ENCODE results near the gene ADAMTS16.

DNA sequence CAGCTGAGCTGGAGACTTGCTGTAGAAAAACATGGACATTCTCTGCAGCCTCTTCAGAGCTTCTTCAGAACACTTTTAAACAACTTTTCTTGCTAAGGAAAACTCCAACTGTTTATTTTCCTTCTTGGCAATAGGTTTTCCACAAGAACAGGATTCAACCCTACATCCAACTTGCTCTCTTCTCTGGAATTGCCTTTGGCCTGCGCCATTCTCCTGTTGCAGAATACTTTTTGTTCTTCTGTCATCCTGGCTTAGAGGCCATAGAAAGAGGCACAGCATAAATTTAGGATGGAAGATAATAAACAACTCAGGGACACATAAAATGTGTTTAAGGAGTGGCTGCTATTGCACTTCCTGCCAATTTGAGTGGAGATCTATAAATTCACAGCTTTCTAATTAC lies 227.6 kb downstream of the ADAMTS16 start:
- no peak for TF ChIP-seq ARNTL (CRISPR knock-in tag; IDR thresholded peaks at IDR 0.05; ENCODE audit: borderline replicate concordance, low read depth)
- TF ChIP-seq, protein P1, sequence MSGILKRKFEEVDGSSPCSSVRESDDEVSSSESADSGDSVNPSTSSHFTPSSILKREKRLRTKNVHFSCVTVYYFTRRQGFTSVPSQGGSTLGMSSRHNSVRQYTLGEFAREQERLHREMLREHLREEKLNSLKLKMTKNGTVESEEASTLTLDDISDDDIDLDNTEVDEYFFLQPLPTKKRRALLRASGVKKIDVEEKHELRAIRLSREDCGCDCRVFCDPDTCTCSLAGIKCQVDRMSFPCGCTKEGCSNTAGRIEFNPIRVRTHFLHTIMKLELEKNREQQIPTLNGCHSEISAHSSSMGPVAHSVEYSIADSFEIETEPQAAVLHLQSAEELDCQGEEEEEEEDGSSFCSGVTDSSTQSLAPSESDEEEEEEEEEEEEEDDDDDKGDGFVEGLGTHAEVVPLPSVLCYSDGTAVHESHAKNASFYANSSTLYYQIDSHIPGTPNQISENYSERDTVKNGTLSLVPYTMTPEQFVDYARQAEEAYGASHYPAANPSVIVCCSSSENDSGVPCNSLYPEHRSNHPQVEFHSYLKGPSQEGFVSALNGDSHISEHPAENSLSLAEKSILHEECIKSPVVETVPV (CRISPR knock-in tag; IDR thresholded peaks at IDR 0.05): no peak
- no peak for TF ChIP-seq ZNF70 (CRISPR knock-in tag; IDR thresholded peaks at IDR 0.05)
- TF ChIP-seq CSDC2 (CRISPR knock-in tag; IDR thresholded peaks at IDR 0.05): no peak
- TF ChIP-seq, protein P2, sequence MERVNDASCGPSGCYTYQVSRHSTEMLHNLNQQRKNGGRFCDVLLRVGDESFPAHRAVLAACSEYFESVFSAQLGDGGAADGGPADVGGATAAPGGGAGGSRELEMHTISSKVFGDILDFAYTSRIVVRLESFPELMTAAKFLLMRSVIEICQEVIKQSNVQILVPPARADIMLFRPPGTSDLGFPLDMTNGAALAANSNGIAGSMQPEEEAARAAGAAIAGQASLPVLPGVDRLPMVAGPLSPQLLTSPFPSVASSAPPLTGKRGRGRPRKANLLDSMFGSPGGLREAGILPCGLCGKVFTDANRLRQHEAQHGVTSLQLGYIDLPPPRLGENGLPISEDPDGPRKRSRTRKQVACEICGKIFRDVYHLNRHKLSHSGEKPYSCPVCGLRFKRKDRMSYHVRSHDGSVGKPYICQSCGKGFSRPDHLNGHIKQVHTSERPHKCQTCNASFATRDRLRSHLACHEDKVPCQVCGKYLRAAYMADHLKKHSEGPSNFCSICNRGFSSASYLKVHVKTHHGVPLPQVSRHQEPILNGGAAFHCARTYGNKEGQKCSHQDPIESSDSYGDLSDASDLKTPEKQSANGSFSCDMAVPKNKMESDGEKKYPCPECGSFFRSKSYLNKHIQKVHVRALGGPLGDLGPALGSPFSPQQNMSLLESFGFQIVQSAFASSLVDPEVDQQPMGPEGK (CRISPR knock-in tag; IDR thresholded peaks at IDR 0.05; ENCODE audit: borderline replicate concordance): no peak
- TF ChIP-seq, protein P3, sequence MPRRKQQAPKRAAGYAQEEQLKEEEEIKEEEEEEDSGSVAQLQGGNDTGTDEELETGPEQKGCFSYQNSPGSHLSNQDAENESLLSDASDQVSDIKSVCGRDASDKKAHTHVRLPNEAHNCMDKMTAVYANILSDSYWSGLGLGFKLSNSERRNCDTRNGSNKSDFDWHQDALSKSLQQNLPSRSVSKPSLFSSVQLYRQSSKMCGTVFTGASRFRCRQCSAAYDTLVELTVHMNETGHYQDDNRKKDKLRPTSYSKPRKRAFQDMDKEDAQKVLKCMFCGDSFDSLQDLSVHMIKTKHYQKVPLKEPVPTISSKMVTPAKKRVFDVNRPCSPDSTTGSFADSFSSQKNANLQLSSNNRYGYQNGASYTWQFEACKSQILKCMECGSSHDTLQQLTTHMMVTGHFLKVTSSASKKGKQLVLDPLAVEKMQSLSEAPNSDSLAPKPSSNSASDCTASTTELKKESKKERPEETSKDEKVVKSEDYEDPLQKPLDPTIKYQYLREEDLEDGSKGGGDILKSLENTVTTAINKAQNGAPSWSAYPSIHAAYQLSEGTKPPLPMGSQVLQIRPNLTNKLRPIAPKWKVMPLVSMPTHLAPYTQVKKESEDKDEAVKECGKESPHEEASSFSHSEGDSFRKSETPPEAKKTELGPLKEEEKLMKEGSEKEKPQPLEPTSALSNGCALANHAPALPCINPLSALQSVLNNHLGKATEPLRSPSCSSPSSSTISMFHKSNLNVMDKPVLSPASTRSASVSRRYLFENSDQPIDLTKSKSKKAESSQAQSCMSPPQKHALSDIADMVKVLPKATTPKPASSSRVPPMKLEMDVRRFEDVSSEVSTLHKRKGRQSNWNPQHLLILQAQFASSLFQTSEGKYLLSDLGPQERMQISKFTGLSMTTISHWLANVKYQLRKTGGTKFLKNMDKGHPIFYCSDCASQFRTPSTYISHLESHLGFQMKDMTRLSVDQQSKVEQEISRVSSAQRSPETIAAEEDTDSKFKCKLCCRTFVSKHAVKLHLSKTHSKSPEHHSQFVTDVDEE (CRISPR knock-in tag; IDR thresholded peaks at IDR 0.05): no peak
- no peak for TF ChIP-seq GLIS3 (CRISPR knock-in tag; IDR thresholded peaks at IDR 0.05)
- TF ChIP-seq TOX (CRISPR knock-in tag; IDR thresholded peaks at IDR 0.05; ENCODE audit: borderline replicate concordance): no peak
- TF ChIP-seq ESRRG (CRISPR knock-in tag; IDR thresholded peaks at IDR 0.05): no peak
- TF ChIP-seq ZNF565 (CRISPR knock-in tag; conservative IDR thresholded peaks at IDR 0.05; ENCODE audit: low read depth): no peak
- no peak for TF ChIP-seq BACH2 (CRISPR knock-in tag; IDR thresholded peaks at IDR 0.05; ENCODE audit: borderline replicate concordance)
- no peak for TF ChIP-seq ZFP30 (CRISPR knock-in tag; IDR thresholded peaks at IDR 0.05)

Measured in SK-N-SH treated with all-trans-retinoic acid at 6 μM for 48 hours (cell line).